B cell (primary cell): ENCODE results near the gene CATSPERE.

Source experiments
- CTCF ChIP-seq: fragments of 200-600 bp; IDR thresholded peaks from one replicate; pipeline ENCODE4 v1.8.0; 2022; ENCODE audit warnings: antibody characterized with exemption, mild to moderate bottlenecking
- EZH2 ChIP-seq: IDR thresholded peaks from 2 replicates; pipeline ENCODE4 v1.6.1; 2012; ENCODE audit warnings: borderline replicate concordance, low read depth, mild to moderate bottlenecking, moderate library complexity, low read length; ENCODE audit not compliant: insufficient read depth, poor library complexity, severe bottlenecking

GRCh38 chr1:244667797-244668196 is 206.7 kb downstream of the CATSPERE start:
- TF ChIP-seq CTCF (no peak), EZH2 (no peak)
